Measurements from ENCODE around the gene SEC11A.
A peak's percentile ranks its signal among the peaks of the same experiment; 100 is the strongest.
"Not testable (repeated sequence)": the region's sequence is repeated elsewhere in the genome, so short reads cannot be mapped to it uniquely, and the experiment has no call there.

SEC11A gene

DNA sequence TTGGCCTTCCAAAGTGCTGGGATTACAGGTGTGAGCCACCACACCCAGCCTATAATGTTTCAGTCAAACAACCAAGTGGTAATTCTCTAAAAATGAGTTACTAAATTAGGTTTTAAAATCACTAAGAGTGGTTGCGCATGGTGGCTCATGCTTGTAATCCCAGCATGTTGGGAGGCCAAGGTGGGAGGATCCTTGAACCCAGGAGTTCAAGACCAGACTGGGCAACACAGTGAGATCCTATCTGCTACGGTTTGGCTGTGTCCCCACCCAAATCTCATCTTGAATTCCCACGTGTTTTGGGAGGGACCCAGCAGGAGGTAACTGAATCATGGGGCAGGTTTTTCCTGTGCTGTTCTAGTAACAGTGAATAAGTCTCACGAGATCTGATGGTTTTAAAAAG, 26.1 kb downstream of the SEC11A start:
- Histone ChIP-seq H3K36me3 (peaks cover 45% of the 10 kb centered on the region), H3K27ac (no peak overlapping the region), H3K4me1 (ENCODE audit: control insufficient read depth in 1 of 2, insufficient read depth in 1 of 2, low read depth in 1 of 2, low read length in 1 of 2) (no peaks in the 10 kb centered on the region), H3K27me3 (no peaks in the 10 kb centered on the region), H3K4me3 (ENCODE audit: low read depth in 1 of 2, low read length in 1 of 2) (no peak overlapping the region), H3K9me3 (no peaks in the 10 kb centered on the region)
- TF ChIP-seq, protein P1, sequence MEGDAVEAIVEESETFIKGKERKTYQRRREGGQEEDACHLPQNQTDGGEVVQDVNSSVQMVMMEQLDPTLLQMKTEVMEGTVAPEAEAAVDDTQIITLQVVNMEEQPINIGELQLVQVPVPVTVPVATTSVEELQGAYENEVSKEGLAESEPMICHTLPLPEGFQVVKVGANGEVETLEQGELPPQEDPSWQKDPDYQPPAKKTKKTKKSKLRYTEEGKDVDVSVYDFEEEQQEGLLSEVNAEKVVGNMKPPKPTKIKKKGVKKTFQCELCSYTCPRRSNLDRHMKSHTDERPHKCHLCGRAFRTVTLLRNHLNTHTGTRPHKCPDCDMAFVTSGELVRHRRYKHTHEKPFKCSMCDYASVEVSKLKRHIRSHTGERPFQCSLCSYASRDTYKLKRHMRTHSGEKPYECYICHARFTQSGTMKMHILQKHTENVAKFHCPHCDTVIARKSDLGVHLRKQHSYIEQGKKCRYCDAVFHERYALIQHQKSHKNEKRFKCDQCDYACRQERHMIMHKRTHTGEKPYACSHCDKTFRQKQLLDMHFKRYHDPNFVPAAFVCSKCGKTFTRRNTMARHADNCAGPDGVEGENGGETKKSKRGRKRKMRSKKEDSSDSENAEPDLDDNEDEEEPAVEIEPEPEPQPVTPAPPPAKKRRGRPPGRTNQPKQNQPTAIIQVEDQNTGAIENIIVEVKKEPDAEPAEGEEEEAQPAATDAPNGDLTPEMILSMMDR (IDR thresholded peaks at IDR 0.05) = no peak

DNA sequence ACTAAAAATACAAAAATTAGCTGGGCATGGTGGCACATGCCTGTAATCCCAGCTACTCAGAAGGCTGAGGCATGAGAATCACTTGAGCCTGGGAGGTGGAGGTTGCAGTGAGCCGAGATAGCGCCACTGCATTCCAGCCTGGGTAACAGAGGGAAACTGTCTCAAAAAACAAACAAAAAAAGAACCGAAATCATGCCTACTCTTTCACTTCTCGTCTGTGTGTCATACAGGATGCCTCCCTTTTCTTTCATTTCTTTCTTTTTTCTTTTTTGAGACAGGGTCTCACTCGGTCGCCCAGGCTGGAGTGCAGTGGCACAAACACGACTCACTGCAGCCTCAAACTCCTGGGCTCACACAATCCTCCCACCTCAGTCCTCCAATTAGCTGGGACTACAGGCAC, 29.5 kb downstream of the SEC11A start:
- H3K36me3 ChIP-seq = peaks cover 59% of the 10 kb centered on the region
- H3K27me3 ChIP-seq; H3K9me3 ChIP-seq; H3K27ac ChIP-seq; H3K4me1 ChIP-seq (ENCODE audit: control insufficient read depth in 1 of 2, insufficient read depth in 1 of 2, low read depth in 1 of 2, low read length in 1 of 2); H3K4me3 ChIP-seq (ENCODE audit: low read depth in 1 of 2, low read length in 1 of 2): not testable (repeated sequence)

DNA sequence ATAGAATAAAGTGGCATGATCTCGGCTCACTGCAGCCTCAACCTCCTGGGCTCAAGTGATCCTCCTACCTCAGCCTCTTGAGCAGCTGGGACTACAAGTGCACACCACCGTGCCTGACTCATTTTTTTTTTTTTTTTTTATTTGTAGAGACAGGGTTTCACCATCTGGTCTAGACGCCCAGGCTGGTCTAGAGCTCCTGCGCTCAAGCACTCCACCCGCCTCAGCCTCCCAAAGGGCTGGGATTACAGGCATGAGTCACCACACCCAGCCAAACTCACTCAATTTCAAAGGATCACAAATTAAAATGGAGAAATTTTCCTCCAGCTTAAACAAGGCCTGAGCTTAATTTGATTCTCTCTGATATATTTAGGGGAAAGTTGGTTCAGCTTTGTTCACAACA, 30.6 kb downstream of the SEC11A start:
- TF ChIP-seq, protein P1 (IDR thresholded peaks at IDR 0.05) = no peak
- Histone ChIP-seq H3K4me1 (ENCODE audit: control insufficient read depth in 1 of 2, insufficient read depth in 1 of 2, low read depth in 1 of 2, low read length in 1 of 2) (no peaks in the 10 kb centered on the region), H3K9me3 (no peaks in the 10 kb centered on the region), H3K27ac (no peak overlapping the region), H3K4me3 (ENCODE audit: low read depth in 1 of 2, low read length in 1 of 2) (no peak overlapping the region), H3K27me3 (no peaks in the 10 kb centered on the region), H3K36me3 (peaks cover 55% of the 10 kb centered on the region)

DNA sequence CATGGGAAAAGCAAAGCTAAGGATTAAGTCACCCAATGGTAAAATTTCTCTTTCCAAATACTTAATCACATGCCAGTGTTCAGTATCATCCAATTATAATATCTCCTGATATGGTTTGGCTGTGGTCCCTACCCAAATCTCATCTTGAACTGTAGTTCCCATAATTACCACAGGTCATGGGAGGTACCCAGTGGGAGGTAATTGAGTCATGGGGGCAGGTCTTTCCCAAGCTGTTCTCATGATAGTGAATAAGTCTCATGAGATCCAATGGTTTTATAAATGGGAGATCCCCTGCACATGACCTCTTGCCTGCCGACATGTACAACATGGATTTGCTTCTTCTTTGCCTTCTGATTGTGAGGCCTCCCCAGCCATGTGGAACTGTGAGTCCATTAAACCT, 31.8 kb downstream of the SEC11A start:
- Histone ChIP-seq H3K27ac (no peak overlapping the region), H3K4me3 (ENCODE audit: low read depth in 1 of 2, low read length in 1 of 2) (no peak overlapping the region), H3K4me1 (ENCODE audit: control insufficient read depth in 1 of 2, insufficient read depth in 1 of 2, low read depth in 1 of 2, low read length in 1 of 2) (no peaks in the 10 kb centered on the region), H3K27me3 (no peaks in the 10 kb centered on the region), H3K36me3 (peaks cover 57% of the 10 kb centered on the region), H3K9me3 (no peaks in the 10 kb centered on the region)
- TF ChIP-seq, protein P1 (IDR thresholded peaks at IDR 0.05) = no peak

DNA sequence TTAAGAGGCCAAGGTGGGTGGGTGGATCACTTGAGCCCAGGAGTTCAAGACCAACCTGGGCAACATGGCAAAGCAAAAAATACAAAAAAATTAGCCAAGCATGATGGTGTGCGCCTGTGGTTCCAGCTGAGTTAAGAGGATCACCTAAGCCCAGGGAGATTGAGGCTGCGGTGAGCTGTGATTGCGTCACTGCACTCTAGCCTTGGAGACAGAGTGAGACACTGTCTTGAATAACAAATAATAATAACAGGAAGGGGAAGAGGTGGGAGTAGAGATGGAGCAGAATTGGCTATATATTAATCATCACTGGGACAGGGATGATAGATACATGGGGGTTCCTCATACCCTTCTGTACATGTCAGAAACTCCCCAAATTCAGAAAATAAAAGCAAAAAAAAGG, 34.1 kb downstream of the SEC11A start:
- Histone ChIP-seq H3K4me1 (ENCODE audit: control insufficient read depth in 1 of 2, insufficient read depth in 1 of 2, low read depth in 1 of 2, low read length in 1 of 2) (no peaks in the 10 kb centered on the region), H3K27me3 (no peaks in the 10 kb centered on the region), H3K9me3 (no peaks in the 10 kb centered on the region), H3K4me3 (ENCODE audit: low read depth in 1 of 2, low read length in 1 of 2) (no peak overlapping the region), H3K27ac (peak overlapping the region; percentile 48), H3K36me3 (peaks cover 56% of the 10 kb centered on the region)
- TF ChIP-seq, protein P1 (IDR thresholded peaks at IDR 0.05) = no peak

DNA sequence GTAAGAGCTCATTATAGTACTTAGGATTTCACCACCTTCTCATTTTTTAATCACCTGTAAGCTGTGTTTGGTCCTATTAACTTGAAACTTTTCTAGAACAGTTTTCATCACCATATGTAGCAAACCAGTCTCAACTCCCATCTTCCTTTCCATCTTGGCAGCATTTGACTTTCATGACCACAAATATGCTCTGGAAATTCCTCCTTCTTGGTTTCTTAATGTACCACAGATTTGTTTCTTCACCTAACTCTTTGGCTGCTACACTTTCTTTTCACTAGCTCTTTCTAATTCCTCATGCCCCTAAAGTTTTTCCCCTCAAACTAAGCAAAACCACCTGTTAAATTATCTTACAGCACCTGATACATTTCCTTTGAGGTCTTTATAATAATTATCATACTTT, 44.7 kb downstream of the SEC11A start:
- Histone ChIP-seq H3K27me3 (no peaks in the 10 kb centered on the region), H3K36me3 (peaks cover 75% of the 10 kb centered on the region), H3K9me3 (no peaks in the 10 kb centered on the region), H3K4me3 (ENCODE audit: low read depth in 1 of 2, low read length in 1 of 2) (no peak overlapping the region), H3K27ac (no peak overlapping the region), H3K4me1 (ENCODE audit: control insufficient read depth in 1 of 2, insufficient read depth in 1 of 2, low read depth in 1 of 2, low read length in 1 of 2) (no peaks in the 10 kb centered on the region)
- TF ChIP-seq, protein P1 (IDR thresholded peaks at IDR 0.05) = no peak

Data from neutrophil (primary cell).